ENCODE measurements around the gene GNA12.

GNA12 gene
- 42.1 to 61.9 (median 60.0) reads per million in 4 experiments for total RNA-seq

GRCh38 chr7:2844153-2845033, at the start of gene GNA12:
Gene GNA12 (minus strand): TSS chr7:2844308. CDS start chr7:2844161, 147 bp downstream.
- peak; percentile 98 for DNase-seq

GRCh38 chr7:2893411-2893861, 49.3 kb upstream of the GNA12 start:
- no peak for DNase-seq

GRCh38 chr7:2892549-2892948, 48.4 kb upstream of the GNA12 start:
- no peak for DNase-seq

- DNase-seq, result no peak
These were observed 43.7 kb upstream of the GNA12 start for GRCh38 chr7:2887816-2888215.

GRCh38 chr7:2886900-2887299, 42.8 kb upstream of the GNA12 start:
- peak; percentile 24 for DNase-seq

GRCh38 chr7:2886391-2886790, 42.3 kb upstream of the GNA12 start:
- DNase-seq, result no peak

GRCh38 chr7:2884161-2884560, 40.1 kb upstream of the GNA12 start:
- no peak for DNase-seq

GRCh38 chr7:2883101-2883500, 39.0 kb upstream of the GNA12 start:
- DNase-seq, result no peak

- DNase-seq, result no peak
These were observed 38.0 kb upstream of the GNA12 start for GRCh38 chr7:2882111-2882510.

GRCh38 chr7:2880874-2881533, 36.9 kb upstream of the GNA12 start:
- DNase-seq, result no peak

- no peak for DNase-seq
These were observed 35.9 kb upstream of the GNA12 start for GRCh38 chr7:2880051-2880450.

GRCh38 chr7:2879354-2879753, 35.2 kb upstream of the GNA12 start:
- DNase-seq, result no peak

GRCh38 chr7:2878306-2878705, 34.2 kb upstream of the GNA12 start:
- no peak for DNase-seq

GRCh38 chr7:2876031-2876731, 32.1 kb upstream of the GNA12 start:
- DNase-seq, result no peak

- no peak for DNase-seq
These were observed 29.8 kb upstream of the GNA12 start for GRCh38 chr7:2873686-2874551.

GRCh38 chr7:2873146-2873545, 29.0 kb upstream of the GNA12 start:
- DNase-seq, result no peak

GRCh38 chr7:2872296-2872874, 28.3 kb upstream of the GNA12 start:
- DNase-seq, result no peak

GRCh38 chr7:2870471-2870931, 26.4 kb upstream of the GNA12 start:
- peak; percentile 5 for DNase-seq

- no peak for DNase-seq
These were observed 25.9 kb upstream of the GNA12 start for GRCh38 chr7:2869981-2870380.

- no peak for DNase-seq
These were observed 22.5 kb upstream of the GNA12 start for GRCh38 chr7:2866601-2867000.

GRCh38 chr7:2864999-2865670, 21.0 kb upstream of the GNA12 start:
- peak; percentile 73 for DNase-seq
